Measurements from ENCODE around the gene USP24. TPM values are rescaled to one million over a fixed set of nuclear protein-coding genes. Genes with fewer than 3 reads are reported as not detected.
A peak's percentile ranks its signal among the peaks of the same experiment; 100 is the strongest.
"Not testable (repeated sequence)": the region's sequence is repeated elsewhere in the genome, so short reads cannot be mapped to it uniquely, and the experiment has no call there.

The USP24 gene
- total RNA-seq, 1 donor from 2014 or later, result 49.5 TPM

GRCh38 chr1:55034476-55035133 lies 180.6 kb downstream of the USP24 start:
- Mint-ChIP-seq H3K4me3 (no peak overlapping the region), H3K27me3 (peaks cover 46% of the 10 kb centered on the region), H3K4me1 (no peaks in the 10 kb centered on the region), H3K9me3 (no peaks in the 10 kb centered on the region), H3K36me3 (ENCODE audit: low read depth) (no peaks in the 10 kb centered on the region), H3K27ac (no peak overlapping the region)
- no peak for DNase-seq
- intact Hi-C loops (cut with micrococcal nuclease), result no loop called here

DNA sequence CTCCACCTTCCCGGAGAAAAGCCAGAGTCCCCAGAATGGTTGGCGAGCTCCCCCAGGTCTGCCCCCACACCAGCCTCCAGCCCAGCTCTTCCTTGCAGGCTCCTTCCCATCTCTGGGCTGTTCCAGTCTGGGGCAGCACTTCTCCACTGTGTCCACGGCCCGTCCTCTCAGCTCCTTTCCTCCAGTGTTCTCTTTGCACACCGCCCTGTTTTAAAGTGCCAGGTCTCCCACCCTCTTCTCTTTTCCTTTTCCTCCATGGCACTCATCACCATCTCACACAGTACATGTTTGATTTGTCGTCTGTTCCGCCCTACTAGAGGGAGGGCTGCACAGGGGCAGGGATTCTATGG lies 181.9 kb downstream of the USP24 start:
- Mint-ChIP-seq H3K9me3 (no peaks in the 10 kb centered on the region), H3K36me3 (ENCODE audit: low read depth) (no peaks in the 10 kb centered on the region), H3K27ac (no peak overlapping the region), H3K4me3 (no peak overlapping the region), H3K4me1 (no peaks in the 10 kb centered on the region), H3K27me3 (peaks cover 36% of the 10 kb centered on the region)
- intact Hi-C loops (cut with micrococcal nuclease), result no loop called here
- no peak for DNase-seq

- peaks cover 19% of the 10 kb centered on the region for H3K27me3 Mint-ChIP-seq
- H3K4me1 Mint-ChIP-seq; H3K4me3 Mint-ChIP-seq; H3K27ac Mint-ChIP-seq; DNase-seq; H3K9me3 Mint-ChIP-seq; intact Hi-C loops (cut with micrococcal nuclease); H3K36me3 Mint-ChIP-seq (ENCODE audit: low read depth): not testable (repeated sequence)
Measured at GRCh38 chr1:55031098-55031497, 184.1 kb downstream of the USP24 start.

GRCh38 chr1:55026682-55027081 lies 188.5 kb downstream of the USP24 start:
- H3K9me3 Mint-ChIP-seq; H3K4me3 Mint-ChIP-seq; H3K4me1 Mint-ChIP-seq; H3K27ac Mint-ChIP-seq; H3K27me3 Mint-ChIP-seq; DNase-seq; intact Hi-C loops (cut with micrococcal nuclease); H3K36me3 Mint-ChIP-seq (ENCODE audit: low read depth): not testable (repeated sequence)

- H3K9me3 Mint-ChIP-seq; H3K36me3 Mint-ChIP-seq (ENCODE audit: low read depth); H3K27me3 Mint-ChIP-seq; H3K4me3 Mint-ChIP-seq; intact Hi-C loops (cut with micrococcal nuclease); H3K27ac Mint-ChIP-seq; DNase-seq; H3K4me1 Mint-ChIP-seq: not testable (repeated sequence)
Measured at GRCh38 chr1:55024163-55024562, 191.0 kb downstream of the USP24 start.

DNA sequence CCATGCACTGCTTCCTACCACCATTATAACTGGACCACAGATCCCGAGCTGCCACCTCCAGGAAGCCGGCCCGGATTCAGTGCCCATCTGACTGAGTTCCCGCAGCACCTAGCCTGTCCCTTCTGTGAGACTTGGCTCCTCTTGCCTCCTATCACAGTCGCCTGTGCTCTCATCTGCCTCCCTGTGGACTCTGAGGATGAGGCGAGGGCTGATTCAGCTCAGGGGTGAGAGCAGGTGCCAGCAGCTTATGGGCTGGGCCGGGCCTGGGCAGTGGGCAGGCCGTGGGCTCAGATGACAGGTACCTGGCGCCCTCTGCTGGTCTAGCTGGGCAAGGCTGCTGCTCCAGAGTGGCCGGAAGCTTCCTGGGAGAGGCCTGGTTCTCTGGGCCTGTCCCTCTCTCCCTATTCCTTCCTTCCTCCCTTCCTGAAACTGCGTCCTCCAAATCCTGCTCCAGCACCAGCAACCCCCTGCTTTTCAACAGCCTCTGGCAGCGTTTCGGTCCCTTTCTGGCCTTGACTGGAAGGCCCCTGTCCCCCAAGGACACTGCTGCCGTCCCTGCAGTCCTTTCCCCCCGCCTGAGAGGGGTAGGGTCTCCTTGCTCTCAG lies 193.1 kb downstream of the USP24 start:
- Mint-ChIP-seq H3K27me3 (peaks cover 4% of the 10 kb centered on the region), H3K36me3 (ENCODE audit: low read depth) (no peaks in the 10 kb centered on the region), H3K4me3 (no peak overlapping the region), H3K27ac (no peak overlapping the region), H3K9me3 (no peaks in the 10 kb centered on the region), H3K4me1 (peaks cover 3% of the 10 kb centered on the region)
- DNase-seq, result peak; percentile 90
- intact Hi-C loops (cut with micrococcal nuclease), result loop anchor here (1.0 kb wide), 2 partner anchors 72 to 77 kb away; no protein-coding TSS in a partner anchor

DNA sequence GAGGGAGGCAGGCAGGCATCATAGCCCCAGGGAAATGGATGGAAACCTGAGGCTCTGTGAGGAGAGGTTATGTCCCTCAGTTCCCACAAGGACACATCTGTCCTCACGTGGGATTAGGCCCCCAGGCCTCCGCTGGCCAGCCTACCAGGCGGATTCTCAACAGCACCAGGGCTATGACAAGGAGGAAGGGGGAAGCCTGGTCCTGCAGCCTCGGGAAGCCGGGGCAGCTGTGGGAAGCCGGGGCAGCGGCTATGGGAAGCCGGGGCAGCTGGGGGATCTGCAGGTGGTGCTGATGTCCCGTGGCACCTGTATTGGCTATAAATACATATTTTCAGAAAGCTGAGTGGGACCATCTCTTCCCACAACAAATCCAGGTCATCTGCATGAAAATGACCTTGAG lies 196.8 kb downstream of the USP24 start:
- intact Hi-C loops (cut with micrococcal nuclease), result no loop called here
- H3K4me3 Mint-ChIP-seq, result no peak overlapping the region
- no peaks in the 10 kb centered on the region for H3K9me3 Mint-ChIP-seq
- H3K27me3 Mint-ChIP-seq, result peaks cover 11% of the 10 kb centered on the region
- H3K27ac Mint-ChIP-seq, result no peak overlapping the region
- DNase-seq, result no peak
- H3K36me3 Mint-ChIP-seq (ENCODE audit: low read depth), result no peaks in the 10 kb centered on the region
- H3K4me1 Mint-ChIP-seq, result no peaks in the 10 kb centered on the region

Other genes with a start within 250 kb of the USP24 start
- gene TMEM61, start 234.7 kb downstream of the USP24 start, total RNA-seq, result not detected in 2 replicates
- gene BSND, start 216.4 kb downstream of the USP24 start, total RNA-seq, result not detected in 2 replicates
- not detected in 2 replicates for gene PCSK9, start 175.8 kb downstream of the USP24 start, total RNA-seq